DMS53 (cell line): ENCODE measurements around the gene HIVEP1.
"Not testable (repeated sequence)": the region's sequence is repeated elsewhere in the genome, so short reads cannot be mapped to it uniquely, and the experiment has no call there.

ENCODE experiments used
- DNase-seq: peaks from one replicate; lab custom pipeline; 2025; lab: John Stamatoyannopoulos, UW

The HIVEP1 gene

DNA sequence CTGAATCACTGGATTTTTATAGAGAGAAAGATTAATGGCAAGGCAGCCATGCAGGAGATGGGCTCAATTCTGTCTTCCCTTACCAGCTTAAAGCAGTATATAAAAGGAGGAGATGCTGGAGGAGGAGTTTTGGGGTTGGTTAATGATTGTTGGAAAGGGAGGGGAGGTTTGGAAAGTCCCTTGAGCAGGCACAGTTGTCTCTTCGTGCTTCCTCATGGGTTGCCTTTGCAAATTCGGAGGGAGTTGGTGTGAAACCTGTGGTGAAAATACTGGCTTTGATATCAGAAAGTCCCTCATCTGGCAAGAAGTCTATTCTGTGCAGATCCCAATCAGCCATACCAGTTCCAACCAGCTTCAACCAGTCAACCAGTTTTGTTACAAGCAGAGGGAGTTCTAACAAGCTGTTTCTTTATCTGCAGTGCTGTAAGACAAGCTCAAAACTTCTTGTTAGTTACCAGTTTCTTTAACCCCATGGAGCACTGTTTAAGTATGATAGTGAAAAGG lies 107.0 kb downstream of the HIVEP1 start:
- DNase-seq = peak; percentile 81

DNA sequence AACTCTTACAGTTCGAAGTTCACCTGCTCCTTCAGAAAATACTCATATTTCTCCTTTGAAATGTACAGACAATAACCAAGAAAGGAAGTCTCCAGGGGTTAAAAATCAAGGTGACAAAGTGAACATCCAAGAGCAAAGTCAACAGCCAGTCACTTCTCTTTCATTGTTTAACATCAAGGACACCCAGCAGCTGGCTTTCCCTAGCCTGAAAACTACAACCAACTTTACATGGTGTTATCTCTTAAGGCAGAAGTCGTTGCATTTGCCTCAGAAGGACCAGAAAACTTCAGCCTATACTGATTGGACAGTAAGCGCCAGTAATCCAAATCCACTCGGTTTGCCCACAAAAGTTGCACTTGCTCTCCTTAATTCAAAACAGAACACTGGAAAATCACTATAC lies 113.3 kb downstream of the HIVEP1 start:
- no peak for DNase-seq

- DNase-seq = no peak
Measured at GRCh38 chr6:12126051-12126450, 113.9 kb downstream of the HIVEP1 start.

DNA sequence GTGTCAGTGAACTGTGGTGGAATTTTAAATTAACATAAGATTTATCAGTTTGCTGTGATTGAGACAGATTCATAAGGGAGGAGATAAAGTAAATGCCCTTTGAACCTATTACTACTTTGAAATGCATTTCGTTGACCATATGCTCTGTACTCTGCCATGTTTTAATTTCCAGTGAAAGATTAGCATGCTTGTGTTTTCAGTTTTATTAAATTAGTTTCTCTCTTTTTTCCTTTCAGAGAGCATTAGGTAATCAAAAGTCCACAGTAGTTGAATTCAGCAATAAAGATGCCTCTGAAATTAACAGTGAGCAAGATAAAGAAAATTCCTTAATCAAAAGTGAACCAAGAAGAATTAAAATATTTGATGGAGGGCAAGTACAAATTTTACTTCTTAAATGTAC lies 117.4 kb downstream of the HIVEP1 start:
- no peak for DNase-seq

DNA sequence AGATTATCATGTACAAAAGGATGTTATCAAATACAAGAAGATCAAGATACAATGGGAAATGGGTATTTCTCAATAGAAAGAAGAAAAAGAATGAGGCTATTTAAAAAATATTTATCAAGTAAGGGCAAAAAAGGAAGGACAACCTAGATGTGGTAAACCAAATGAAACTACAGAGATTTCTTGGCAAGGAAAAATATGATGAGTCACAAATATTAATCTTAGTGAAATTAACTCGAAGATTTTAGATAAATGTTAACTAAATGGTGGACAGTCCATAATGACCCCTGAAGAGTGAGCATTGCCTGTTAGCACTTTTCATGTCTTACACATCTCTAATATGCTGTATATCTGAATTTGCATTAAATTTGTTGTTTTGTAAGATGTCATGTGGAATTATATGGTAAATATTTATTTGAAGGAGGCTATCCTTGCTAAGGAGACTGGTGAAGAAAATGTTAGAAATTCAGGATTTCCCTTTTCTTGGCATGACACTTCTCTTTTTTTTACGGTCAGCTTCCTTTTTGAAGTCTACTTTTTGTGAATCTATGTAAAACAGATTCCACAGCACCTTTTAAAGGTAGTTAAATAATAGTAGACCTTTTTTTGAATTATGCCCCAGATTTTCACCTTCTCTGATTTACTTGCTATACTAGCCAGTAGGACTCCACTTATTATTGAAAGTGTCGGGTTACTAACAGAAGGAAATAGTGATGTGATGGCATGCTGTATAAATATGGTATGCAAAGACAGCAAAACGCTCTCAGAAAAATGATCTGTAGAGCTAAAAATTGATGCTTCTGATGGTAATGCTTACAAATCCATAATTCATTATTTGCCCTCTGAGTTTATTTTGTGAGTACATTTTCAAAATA lies 120.5 kb downstream of the HIVEP1 start:
- no peak for DNase-seq

DNA sequence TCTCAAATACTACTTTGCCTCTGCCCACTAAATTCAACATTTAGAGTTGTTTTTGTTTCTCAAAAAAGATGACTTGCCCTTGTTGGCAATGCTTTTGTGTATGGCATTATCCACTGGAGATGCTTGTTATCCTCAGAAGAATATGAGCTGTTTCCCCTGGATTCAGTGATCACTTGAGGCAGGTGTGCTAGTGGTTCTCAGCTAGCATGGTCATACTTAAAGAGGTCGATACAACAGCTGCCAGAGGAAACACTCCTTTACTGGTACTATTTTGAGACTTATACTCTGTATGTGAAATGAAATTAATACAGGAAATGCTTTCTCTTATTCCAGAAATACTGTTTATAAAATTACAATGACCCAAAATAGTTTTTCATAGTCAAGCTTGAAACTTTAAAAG lies 122.5 kb downstream of the HIVEP1 start:
- no peak for DNase-seq

DNA sequence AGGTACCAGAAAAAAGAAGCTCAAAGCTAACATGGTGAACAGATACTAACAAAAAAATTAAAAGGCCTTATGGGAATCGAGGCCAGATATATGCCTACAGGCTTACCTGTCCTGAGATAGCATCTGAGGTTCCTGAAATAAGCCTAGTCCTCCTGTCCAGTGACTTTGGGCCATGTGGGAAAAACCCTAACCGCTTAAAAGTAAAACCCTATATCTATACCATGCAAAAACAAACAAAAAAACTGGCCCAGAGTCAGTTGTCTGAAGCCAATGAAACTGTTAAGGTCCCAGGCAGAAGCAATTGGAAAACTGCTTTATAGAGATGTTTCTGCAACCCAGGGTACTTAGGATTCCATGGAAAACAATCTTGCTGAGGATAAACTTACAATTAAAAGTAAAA lies 122.9 kb downstream of the HIVEP1 start:
- DNase-seq = no peak

GRCh38 chr6:12136905-12137304 lies 124.8 kb downstream of the HIVEP1 start:
- DNase-seq = peak; percentile 24

DNA sequence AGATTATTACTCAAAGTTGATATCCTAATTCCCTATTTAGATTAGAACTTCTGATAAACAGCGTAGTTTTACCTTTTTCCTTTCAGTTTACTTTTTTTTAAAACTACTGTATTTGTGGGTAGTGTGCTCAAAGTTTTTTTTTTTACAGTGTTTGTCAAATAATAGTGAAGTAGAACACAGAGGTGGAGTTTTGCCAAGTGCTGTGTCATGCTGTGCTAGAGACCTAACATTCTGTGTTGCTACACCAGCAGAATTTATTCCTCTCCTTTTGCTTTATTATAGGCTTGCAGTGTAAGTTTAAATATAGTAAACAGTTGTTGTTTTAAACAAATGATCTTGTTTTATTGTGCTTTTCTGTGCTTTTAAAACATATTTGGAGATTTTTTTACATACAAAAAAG lies 125.4 kb downstream of the HIVEP1 start:
- DNase-seq = peak; percentile 77

GRCh38 chr6:12138381-12138780 lies 126.3 kb downstream of the HIVEP1 start:
- peak; percentile 74 for DNase-seq

- no peak for DNase-seq
Measured at GRCh38 chr6:12138936-12139335, 126.8 kb downstream of the HIVEP1 start.

GRCh38 chr6:12147557-12148316 lies 135.6 kb downstream of the HIVEP1 start:
- no peak for DNase-seq

DNA sequence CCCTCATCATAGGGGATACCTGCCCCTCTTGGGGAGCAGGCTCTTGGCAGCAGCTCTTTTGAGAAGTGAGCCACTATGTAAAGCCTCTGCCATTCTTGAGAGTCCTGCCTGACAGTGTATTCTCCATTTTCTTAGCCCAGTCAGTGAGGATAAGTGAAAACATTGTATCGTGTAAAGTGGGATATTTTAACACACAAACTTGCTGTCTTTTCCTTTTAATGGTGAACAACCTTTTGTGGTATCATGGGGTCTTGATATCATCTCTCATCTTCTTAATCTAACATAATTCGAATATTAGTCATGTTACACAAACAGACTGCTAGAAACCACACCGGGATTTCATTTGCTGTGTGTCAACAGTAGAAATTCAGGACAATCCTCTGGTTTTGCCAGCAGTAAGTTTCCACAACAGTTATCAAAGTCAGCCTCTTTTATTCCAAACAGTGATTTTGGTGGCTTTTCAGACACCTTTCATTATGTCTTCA lies 136.2 kb downstream of the HIVEP1 start:
- DNase-seq = no peak

GRCh38 chr6:12148841-12149240 lies 136.7 kb downstream of the HIVEP1 start:
- DNase-seq = no peak

GRCh38 chr6:12149944-12150510 lies 137.9 kb downstream of the HIVEP1 start:
- no peak for DNase-seq

DNA sequence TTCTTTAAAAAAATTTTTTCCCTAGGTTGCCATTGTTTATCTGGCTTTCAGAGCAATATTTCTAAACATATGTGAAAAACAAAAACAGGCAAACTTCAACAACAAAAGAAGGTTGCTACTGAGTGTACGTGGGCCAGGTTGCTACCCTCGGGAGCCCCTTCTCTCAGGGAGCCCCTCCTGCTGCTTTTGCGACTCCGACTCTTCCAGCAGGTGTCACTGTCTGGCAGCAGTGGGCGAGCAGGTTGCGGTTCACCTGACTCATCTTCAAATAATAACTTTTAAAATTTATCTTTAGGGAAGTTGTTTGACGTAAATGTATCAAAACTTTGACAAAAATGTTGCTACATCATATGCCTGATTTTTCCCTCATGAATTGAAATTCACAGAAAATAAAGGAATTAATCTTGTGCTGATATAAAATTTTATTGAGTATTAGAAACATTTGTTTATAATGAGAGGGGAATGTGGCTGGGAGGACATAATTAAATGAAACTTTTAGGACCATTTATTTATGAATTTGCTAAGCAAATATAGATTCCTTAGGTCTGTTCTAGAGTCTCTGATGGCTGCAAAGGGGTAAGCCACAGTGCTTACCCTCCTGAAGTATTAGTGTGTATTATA lies 138.8 kb downstream of the HIVEP1 start:
- DNase-seq = peak; percentile 52

- no peak for DNase-seq
Measured at GRCh38 chr6:12151433-12151820, 139.3 kb downstream of the HIVEP1 start.

DNA sequence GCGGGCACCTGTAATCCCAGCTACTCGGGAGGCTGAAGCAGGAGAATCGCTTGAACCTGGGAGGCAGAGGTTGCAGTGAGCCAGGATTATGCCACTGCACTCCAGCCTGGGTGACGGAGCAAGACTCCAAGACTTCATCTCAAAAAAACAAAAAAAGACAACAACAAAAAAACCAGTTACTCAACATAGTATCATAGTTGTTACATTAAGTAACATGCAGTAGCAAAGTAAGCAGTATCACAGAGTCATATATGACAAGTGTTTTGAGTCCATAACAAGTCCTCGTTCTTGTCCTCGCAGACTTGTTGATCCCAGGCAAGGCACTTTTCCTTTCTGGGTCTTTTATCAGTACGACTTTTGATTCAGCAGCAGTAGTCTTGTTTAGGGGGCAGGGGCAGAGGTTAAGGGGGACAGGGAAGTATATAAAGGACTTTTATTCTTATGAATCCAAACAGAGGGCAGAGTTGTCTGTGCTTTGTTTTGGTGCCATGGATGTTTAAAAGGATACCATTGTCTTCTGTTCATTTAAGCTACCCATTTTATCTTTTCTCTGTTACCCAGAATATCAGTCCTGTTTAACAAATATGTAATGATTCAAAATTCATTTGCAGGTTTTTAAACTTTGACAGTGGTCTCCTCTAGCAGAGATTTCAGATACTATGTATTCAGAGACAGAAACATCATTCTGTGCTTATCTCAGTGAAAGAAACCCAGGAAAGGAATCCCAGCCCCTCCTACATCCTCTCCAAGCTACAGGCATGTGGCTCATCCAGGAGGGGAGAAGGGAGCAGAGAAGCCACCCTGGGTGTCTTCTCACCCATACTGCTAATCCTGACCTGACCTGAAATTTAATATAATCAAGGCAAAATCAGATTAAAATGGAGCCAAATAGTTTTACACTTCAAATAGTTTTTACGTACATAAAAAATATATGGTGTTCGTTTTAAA lies 140.2 kb downstream of the HIVEP1 start:
- DNase-seq = no peak

GRCh38 chr6:12155769-12156168 lies 143.7 kb downstream of the HIVEP1 start:
- not testable (repeated sequence) for DNase-seq

GRCh38 chr6:12158686-12159415 lies 146.7 kb downstream of the HIVEP1 start:
- no peak for DNase-seq
